Osteocyte (in vitro differentiated cells): ENCODE data around the gene CDKN2B. TPM values are rescaled to one million over a fixed set of nuclear protein-coding genes. Genes with fewer than 3 reads are reported as not detected.

Experiments
- DNase-seq: peaks from one replicate; pipeline ENCODE4 v3.0.0; 2021; ENCODE audit warnings: mixed read lengths; ENCODE audit not compliant: unreplicated experiment; ENCODE audit errors: extremely low spot score
- H3K27ac Mint-ChIP-seq: one replicate; pipeline ENCODE4 v1.8.0; 2021; ENCODE audit warnings: mild to moderate bottlenecking, mixed read lengths; ENCODE audit not compliant: unreplicated experiment
- H3K27me3 Mint-ChIP-seq: one replicate; pipeline ENCODE4 v1.8.0; 2021; ENCODE audit warnings: mixed read lengths; ENCODE audit not compliant: unreplicated experiment
- H3K36me3 Mint-ChIP-seq: one replicate; pipeline ENCODE4 v1.8.0; 2021; ENCODE audit warnings: mixed read lengths; ENCODE audit not compliant: unreplicated experiment
- H3K4me1 Mint-ChIP-seq: one replicate; pipeline ENCODE4 v1.8.0; 2021; ENCODE audit warnings: mixed read lengths; ENCODE audit not compliant: unreplicated experiment
- H3K4me3 Mint-ChIP-seq: one replicate; pipeline ENCODE4 v1.8.0; 2021; ENCODE audit warnings: mild to moderate bottlenecking, moderate library complexity, mixed read lengths; ENCODE audit not compliant: unreplicated experiment
- H3K9me3 Mint-ChIP-seq: one replicate; pipeline ENCODE4 v1.8.0; 2021; ENCODE audit warnings: mixed read lengths; ENCODE audit not compliant: unreplicated experiment
- total RNA-seq: library from RNA; stranded (reverse); gene quantifications from 2 replicates; pipeline ENCODE4 v1.2.1, GENCODE V29; 2021
- TF ChIP-seq, protein P1 (sequence below): fragments of 200-600 bp; sonication (generic); IDR thresholded peaks from 2 replicates; pipeline ENCODE4 v1.5.0; 2021; ENCODE audit warnings: antibody characterized with exemption, mild to moderate bottlenecking, moderate library complexity

The CDKN2B gene
- total RNA-seq, 1 donor from 2014 or later, result 22.9 TPM

DNA sequence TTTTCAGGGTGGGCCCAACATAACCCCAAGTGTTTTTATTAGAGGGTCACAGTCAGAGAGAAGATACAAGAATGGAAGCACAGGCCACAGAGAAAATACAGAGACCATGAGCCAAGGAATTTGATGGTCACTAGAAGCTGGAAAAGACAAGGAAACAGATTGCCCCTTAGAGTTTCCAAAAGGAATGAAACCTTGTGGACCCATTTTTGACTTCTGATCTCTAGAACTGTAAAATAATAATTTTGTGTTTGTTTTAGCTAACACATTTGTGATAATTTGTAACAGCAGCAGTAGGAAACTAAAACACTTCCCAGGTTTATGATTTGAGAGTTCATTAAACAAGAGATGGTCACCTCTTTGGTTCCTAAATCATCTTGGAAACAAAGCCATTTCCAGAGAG lies 36.7 kb downstream of the CDKN2B start:
- TF ChIP-seq, protein P1, sequence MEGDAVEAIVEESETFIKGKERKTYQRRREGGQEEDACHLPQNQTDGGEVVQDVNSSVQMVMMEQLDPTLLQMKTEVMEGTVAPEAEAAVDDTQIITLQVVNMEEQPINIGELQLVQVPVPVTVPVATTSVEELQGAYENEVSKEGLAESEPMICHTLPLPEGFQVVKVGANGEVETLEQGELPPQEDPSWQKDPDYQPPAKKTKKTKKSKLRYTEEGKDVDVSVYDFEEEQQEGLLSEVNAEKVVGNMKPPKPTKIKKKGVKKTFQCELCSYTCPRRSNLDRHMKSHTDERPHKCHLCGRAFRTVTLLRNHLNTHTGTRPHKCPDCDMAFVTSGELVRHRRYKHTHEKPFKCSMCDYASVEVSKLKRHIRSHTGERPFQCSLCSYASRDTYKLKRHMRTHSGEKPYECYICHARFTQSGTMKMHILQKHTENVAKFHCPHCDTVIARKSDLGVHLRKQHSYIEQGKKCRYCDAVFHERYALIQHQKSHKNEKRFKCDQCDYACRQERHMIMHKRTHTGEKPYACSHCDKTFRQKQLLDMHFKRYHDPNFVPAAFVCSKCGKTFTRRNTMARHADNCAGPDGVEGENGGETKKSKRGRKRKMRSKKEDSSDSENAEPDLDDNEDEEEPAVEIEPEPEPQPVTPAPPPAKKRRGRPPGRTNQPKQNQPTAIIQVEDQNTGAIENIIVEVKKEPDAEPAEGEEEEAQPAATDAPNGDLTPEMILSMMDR, result no peak

DNA sequence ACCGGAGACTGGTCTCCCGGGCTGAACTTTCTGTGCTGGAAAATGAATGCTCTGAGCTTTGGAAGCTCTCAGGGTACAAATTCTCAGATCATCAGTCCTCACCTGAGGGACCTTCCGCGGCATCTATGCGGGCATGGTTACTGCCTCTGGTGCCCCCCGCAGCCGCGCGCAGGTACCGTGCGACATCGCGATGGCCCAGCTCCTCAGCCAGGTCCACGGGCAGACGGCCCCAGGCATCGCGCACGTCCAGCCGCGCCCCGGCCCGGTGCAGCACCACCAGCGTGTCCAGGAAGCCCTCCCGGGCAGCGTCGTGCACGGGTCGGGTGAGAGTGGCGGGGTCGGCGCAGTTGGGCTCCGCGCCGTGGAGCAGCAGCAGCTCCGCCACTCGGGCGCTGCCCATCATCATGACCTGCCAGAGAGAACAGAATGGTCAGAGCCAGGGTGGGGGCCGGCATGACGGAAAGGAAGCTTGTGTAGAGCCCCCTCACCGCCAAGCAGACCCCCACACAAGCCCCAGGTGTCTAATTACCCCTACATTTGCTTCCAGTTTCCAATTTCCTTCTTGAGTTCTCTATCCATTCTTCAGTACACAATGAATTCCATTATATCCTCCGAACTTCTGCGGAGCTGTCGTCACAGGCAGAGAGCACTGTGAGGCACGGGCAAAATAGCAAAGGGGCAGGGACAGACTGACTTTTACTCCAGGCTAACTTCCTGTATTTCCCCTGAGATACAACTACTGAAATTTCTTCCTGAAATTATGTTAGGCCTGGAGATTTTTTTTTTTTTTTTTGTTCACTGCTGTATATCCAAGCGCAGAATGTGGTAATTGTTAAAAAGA lies 38.1 kb downstream of the CDKN2B start:
- no peaks in the 10 kb centered on the region for H3K9me3 Mint-ChIP-seq
- TF ChIP-seq, protein P1, result no peak
- peaks cover 36% of the 10 kb centered on the region for H3K4me1 Mint-ChIP-seq
- H3K27ac Mint-ChIP-seq, result no peak overlapping the region
- DNase-seq, result no peak
- peaks cover 14% of the 10 kb centered on the region for H3K36me3 Mint-ChIP-seq
- H3K27me3 Mint-ChIP-seq, result peaks cover 92% of the 10 kb centered on the region
- no peak overlapping the region for H3K4me3 Mint-ChIP-seq

More for the DNA sequence above, 36.7 kb downstream of the CDKN2B start:
- no peak for DNase-seq
- Mint-ChIP-seq H3K27ac (no peak overlapping the region), H3K27me3 (peaks cover 93% of the 10 kb centered on the region), H3K4me3 (no peak overlapping the region), H3K9me3 (no peaks in the 10 kb centered on the region), H3K4me1 (peaks cover 33% of the 10 kb centered on the region), H3K36me3 (peaks cover 12% of the 10 kb centered on the region)

DNA sequence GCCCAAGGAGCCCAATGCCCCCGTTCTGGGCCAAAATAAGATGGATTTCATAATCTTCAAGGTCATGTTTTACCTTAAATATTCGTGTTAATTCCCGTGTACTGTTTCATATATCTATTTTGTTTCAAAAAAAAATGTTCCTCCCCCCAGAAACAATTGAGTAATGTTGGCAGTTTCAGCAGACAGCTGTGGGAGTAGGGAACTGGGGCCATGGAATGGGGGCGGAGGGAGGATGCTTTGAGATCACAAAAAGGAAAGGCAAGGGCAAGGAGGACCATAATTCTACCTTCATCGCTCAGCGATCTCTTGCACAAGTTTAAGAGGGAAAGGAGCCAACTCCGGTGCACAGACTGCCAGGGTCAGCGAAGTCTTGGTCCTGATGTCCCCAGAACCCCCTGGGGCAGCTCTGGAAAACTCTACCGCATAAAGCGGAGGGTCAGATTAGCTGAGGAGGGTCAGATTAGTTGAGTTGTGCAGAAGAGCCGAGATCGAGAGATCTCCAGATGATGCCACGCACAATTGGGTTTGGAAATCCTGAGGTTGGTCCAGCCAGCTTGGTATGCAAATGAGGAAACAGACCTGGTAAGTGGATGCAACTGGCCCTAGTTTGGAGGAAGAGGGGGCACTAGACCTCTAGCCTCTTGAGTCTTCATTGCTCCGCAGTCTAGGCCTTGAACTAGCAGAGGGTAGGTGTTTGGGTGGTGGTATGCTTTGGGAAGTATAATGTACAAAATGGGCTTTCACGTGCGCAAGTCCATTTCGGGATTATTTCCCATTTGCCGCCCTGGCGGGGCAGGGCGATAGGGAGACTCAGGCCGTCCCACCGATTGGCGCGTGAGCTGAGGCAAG lies 38.9 kb downstream of the CDKN2B start:
- H3K4me3 Mint-ChIP-seq, result no peak overlapping the region
- peaks cover 14% of the 10 kb centered on the region for H3K36me3 Mint-ChIP-seq
- DNase-seq, result no peak
- peaks cover 92% of the 10 kb centered on the region for H3K27me3 Mint-ChIP-seq
- TF ChIP-seq, protein P1, result no peak
- peaks cover 39% of the 10 kb centered on the region for H3K4me1 Mint-ChIP-seq
- H3K27ac Mint-ChIP-seq, result no peak overlapping the region
- H3K9me3 Mint-ChIP-seq, result no peaks in the 10 kb centered on the region

DNA sequence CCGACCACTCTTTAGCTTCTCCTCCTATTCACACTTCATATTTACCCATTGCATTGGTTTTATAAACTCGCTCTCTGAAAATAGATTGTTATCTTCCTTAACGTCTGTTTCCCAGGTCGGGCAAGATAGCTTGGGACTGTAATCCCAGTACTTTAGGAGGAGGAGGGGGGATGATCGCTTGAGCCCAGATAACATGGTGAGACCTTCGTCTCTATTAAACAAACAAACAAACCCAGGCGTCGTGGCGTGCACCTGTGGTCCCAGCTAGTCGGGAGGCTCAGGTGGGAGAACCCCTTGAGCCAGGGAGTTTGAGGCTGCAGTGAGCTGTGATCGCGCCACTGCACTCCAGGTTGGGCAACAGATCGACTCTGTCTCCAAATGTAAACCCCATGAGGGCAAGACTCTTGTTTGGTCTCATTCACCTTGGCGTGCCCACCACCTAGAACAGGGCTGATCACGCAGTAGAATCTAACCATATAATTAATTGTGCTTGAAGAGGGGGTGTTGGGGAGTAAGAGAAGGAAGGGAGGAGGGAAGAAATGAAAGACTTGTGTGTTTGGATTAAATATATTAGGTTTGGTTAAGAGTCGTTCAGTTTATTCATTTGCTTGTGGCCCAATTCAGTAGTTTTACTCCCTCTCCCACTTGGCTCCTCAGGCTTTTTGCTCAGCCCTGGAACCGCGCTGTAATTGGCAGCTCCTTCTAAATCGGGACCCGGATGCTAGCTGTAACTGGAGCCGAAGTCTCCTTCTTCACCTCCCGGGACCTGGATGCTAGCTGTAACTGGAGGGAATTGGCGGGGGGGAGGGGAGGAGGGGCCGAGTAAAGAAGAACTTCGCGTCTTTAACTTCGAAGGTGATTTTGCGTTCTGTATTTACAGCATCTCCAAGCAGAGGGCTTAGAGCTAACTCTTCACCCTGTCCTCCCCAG lies 39.8 kb downstream of the CDKN2B start:
- H3K4me3 Mint-ChIP-seq, result peak overlapping the region; percentile 59
- TF ChIP-seq, protein P1, result no peak
- peaks cover 36% of the 10 kb centered on the region for H3K4me1 Mint-ChIP-seq

More for the DNA sequence above, 39.8 kb downstream of the CDKN2B start:
- no peak for DNase-seq
- no peaks in the 10 kb centered on the region for H3K9me3 Mint-ChIP-seq
- peaks cover 12% of the 10 kb centered on the region for H3K36me3 Mint-ChIP-seq
- peaks cover 91% of the 10 kb centered on the region for H3K27me3 Mint-ChIP-seq
- no peak overlapping the region for H3K27ac Mint-ChIP-seq
